Glutamatergic neuron (in vitro differentiated cells): ENCODE results near the gene LMBRD1. TPM values are rescaled to one million over a fixed set of nuclear protein-coding genes. Genes with fewer than 3 reads are reported as not detected.

ENCODE experiments used
- DNase-seq: peaks from one replicate; pipeline ENCODE4 v3.0.0; 2022
- H3K27ac Mint-ChIP-seq: one replicate; pipeline ENCODE4 v1.8.0; 2020; ENCODE audit warnings: mild to moderate bottlenecking, mixed read lengths, inconsistent platforms; ENCODE audit not compliant: unreplicated experiment
- H3K27me3 Mint-ChIP-seq: one replicate; pipeline ENCODE4 v1.8.0; 2020; ENCODE audit warnings: mild to moderate bottlenecking, moderate library complexity, mixed read lengths, inconsistent platforms; ENCODE audit not compliant: unreplicated experiment
- H3K36me3 Mint-ChIP-seq: one replicate; pipeline ENCODE4 v1.8.0; 2020; ENCODE audit warnings: mild to moderate bottlenecking, mixed read lengths, inconsistent platforms; ENCODE audit not compliant: unreplicated experiment
- H3K4me1 Mint-ChIP-seq: one replicate; pipeline ENCODE4 v1.8.0; 2020; ENCODE audit warnings: mild to moderate bottlenecking, low read depth, mixed read lengths, inconsistent platforms; ENCODE audit not compliant: unreplicated experiment
- H3K4me3 Mint-ChIP-seq: one replicate; pipeline ENCODE4 v1.8.0; 2020; ENCODE audit warnings: mild to moderate bottlenecking, mixed read lengths, inconsistent platforms; ENCODE audit not compliant: unreplicated experiment
- H3K9me3 Mint-ChIP-seq: one replicate; pipeline ENCODE4 v1.8.0; 2020; ENCODE audit warnings: mild to moderate bottlenecking, moderate library complexity, mixed read lengths, inconsistent platforms; ENCODE audit not compliant: unreplicated experiment
- CTCF ChIP-seq: fragments of 200-600 bp; sonication (generic); IDR thresholded peaks from one replicate; pipeline ENCODE4 v1.5.0; 2021; ENCODE audit not compliant: partially characterized antibody, unreplicated experiment
- total RNA-seq: library from RNA; stranded (reverse); fragmentation: NEBNext Ultra II Directional; extraction: Animal tissue kit (Norgen Biotek cat#: 25700); gene quantifications from one replicate; pipeline ENCODE4 v1.2.1, GENCODE V29; 2021; ENCODE audit not compliant: unreplicated experiment

LMBRD1 gene
- total RNA-seq, 1 donor from 2014 or later = 35.5 TPM

GRCh38 chr6:69774740-69775584 is 21.8 kb downstream of the LMBRD1 start:
- Mint-ChIP-seq H3K4me1 (no peaks in the 10 kb centered on the region), H3K27ac (no peak overlapping the region), H3K9me3 (no peaks in the 10 kb centered on the region), H3K4me3 (no peak overlapping the region), H3K36me3 (peaks cover 19% of the 10 kb centered on the region), H3K27me3 (no peaks in the 10 kb centered on the region)
- no peak for DNase-seq
- TF ChIP-seq CTCF = no peak

DNA sequence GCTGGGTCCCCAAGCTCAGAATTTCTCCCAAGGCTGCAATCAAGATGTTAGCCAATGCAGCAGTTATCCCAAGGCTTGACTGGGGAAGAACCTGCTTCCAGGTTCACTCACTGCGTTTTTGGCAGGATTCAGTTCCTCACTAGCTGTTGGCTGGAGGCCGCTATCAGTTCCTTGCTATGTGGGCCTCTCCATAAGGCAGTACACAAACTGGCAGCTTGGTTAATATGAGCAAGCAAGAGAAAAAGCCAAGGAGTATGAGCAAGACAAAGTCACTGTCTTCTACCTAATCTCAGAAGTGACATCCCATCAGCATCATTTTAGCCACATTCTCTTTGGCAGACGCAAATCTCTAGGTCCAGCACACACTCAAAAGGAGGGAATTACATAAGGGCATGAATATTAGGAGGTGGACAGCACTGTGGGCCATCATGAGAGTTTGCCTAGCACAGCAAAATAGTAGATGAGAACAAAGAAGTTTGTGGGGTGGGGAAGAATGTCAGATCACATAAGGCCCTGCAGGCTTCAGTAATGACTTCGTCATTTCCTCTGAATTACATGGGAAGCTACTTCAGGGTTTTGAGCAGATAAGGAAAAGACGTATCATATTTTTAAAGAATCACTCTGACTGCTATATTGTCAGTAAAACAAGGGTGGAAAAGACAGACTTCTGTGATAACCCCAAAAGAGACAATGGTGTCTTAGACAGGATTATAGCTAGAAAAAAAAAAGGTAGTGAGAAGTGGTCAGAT is 25.5 kb downstream of the LMBRD1 start:
- Mint-ChIP-seq H3K4me1 (no peaks in the 10 kb centered on the region), H3K27me3 (no peaks in the 10 kb centered on the region), H3K4me3 (no peak overlapping the region), H3K9me3 (no peaks in the 10 kb centered on the region), H3K27ac (no peak overlapping the region), H3K36me3 (peaks cover 31% of the 10 kb centered on the region)
- no peak for DNase-seq
- TF ChIP-seq CTCF = no peak

DNA sequence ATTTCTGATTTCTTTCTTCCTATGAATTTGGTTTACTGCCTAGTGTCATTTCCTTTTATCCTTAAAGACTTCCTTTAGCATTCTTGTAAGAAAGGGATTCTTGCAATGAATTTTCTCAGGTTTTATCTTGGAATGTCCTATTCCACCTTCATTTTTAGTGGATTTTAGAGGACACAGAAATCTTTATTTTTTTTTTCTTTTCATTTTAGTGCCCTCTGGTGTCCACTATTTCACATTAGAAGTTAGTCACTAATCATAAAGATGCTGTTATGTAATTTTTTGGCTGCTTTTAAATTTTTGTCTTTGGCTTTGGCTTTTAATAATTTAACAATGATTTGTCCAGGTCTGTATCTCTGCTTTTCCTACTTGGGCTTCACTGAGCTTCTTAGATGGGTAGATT is 28.1 kb downstream of the LMBRD1 start:
- no peaks in the 10 kb centered on the region for H3K4me1 Mint-ChIP-seq
- peaks cover 24% of the 10 kb centered on the region for H3K36me3 Mint-ChIP-seq
- no peak overlapping the region for H3K4me3 Mint-ChIP-seq
- no peak for DNase-seq
- no peaks in the 10 kb centered on the region for H3K9me3 Mint-ChIP-seq
- H3K27me3 Mint-ChIP-seq = no peaks in the 10 kb centered on the region
- no peak overlapping the region for H3K27ac Mint-ChIP-seq
- no peak for TF ChIP-seq CTCF

DNA sequence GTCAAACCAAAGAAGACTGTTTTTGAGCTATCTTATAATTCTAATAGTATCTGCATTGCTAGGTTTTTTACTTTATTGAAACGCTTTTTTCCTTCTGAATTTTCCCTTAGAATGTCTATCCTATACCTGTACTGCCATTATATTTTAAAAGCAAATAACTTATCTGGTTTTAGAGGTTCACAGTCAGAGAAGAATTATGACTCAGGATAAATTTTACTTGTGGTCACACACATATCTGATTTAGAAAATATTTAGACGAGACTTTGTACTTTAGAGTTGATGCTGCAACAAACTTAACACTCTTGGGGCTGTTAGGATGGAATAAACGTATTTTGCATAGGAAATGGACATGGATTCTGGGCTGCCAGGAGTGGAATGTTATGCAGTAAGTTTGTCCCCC is 33.0 kb downstream of the LMBRD1 start:
- Mint-ChIP-seq H3K27ac (no peak overlapping the region), H3K36me3 (no peaks in the 10 kb centered on the region), H3K4me3 (no peak overlapping the region), H3K4me1 (no peaks in the 10 kb centered on the region), H3K9me3 (no peaks in the 10 kb centered on the region), H3K27me3 (no peaks in the 10 kb centered on the region)
- TF ChIP-seq CTCF = no peak
- DNase-seq = no peak

GRCh38 chr6:69761853-69762252 is 35.0 kb downstream of the LMBRD1 start:
- Mint-ChIP-seq H3K9me3 (no peaks in the 10 kb centered on the region), H3K27me3 (no peaks in the 10 kb centered on the region), H3K27ac (no peak overlapping the region), H3K4me3 (no peak overlapping the region), H3K36me3 (no peaks in the 10 kb centered on the region), H3K4me1 (no peaks in the 10 kb centered on the region)
- TF ChIP-seq CTCF = no peak
- no peak for DNase-seq
